ENCODE results near the gene SIGLEC12.

SIGLEC12 gene

GRCh38 chr19:51501594-51502263 lies at the start of gene SIGLEC12:
Gene SIGLEC12 (minus strand): TSS chr19:51501800. CDS start chr19:51501733, 67 bp downstream.
- no peak for FAIRE-seq

- no peak for FAIRE-seq
Measured at GRCh38 chr19:51550848-51551672, 49.5 kb upstream of the SIGLEC12 start.

- FAIRE-seq: no peak
Measured at GRCh38 chr19:51549533-51550324, 48.1 kb upstream of the SIGLEC12 start.

DNA sequence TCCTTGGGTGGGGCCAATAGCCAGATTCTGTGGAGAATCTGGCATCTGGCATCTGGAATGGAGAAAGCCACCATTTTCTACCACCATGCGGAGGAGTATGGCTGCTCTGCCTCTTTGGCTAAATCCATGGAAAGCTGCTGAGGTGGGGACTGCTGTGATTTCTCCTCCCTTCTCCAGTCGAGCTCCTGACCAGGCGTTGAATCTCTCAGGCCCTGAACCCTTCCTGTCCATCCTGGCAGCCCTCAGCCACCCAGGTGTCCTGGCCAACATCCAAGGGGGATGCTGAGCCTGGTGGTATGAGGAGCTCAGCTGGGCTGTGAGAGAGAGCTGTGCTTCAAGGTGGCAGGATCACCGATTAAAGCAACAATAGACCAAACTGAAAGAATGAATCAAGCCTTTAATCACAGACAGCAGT lies 47.3 kb upstream of the SIGLEC12 start:
- no peak for FAIRE-seq

- no peak for FAIRE-seq
Measured at GRCh38 chr19:51548213-51548651, 46.6 kb upstream of the SIGLEC12 start.

GRCh38 chr19:51547397-51548212 lies 46.0 kb upstream of the SIGLEC12 start:
- FAIRE-seq: no peak

DNA sequence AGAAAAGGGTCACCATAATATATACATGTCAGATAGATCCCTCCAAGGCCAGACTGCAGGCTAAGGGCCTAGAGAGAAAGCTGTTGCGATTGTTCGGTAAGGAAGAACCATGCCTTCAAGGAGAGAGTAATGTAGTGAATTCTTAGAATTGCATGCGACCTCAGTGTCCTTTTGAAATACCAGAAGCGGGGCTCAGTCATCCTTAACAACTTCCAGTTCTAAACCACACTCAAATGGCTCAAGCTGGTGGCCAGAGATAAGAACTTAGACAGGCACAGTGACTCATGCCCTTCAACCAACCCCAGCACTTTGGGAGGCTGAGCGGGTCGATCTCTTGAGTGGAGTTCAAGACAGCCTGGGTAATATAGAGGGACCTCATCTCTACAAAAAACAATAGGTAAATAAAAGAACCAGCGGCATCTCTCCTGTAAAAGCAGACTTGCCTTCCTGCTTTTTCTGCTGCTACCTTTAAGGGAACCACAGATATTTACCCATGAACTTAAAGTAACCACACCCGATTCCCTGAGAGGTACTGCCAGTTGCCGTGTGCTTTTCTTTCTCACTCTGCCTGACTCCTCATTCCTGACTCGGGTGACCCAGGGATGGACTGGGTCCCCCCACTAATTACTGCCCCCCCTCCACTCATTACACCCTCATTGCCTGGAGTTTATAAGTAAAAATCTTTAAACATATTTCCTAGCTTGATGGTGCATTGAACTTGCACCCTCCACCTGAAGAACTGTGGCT lies 45.2 kb upstream of the SIGLEC12 start:
- no peak for FAIRE-seq

GRCh38 chr19:51546107-51546649 lies 44.6 kb upstream of the SIGLEC12 start:
- FAIRE-seq: no peak

DNA sequence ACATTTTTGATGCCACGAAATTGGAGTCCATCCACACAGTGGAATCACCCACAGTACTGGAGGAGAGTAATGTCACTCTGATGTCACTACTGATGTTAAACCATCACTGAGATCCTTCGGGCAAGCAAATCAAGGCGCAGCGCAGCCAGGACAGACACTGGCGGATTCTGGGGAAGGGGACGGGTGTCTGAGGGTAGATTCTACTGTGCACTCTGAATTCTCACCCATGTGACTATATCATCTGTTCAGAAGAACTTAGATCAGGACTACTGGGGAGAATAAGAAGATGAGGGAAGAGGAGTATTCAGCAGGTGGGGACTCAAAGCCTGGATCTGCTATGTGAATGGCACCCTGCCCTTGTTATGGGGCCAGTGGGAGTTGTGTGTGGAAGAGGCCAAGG lies 42.4 kb upstream of the SIGLEC12 start:
- FAIRE-seq: no peak

DNA sequence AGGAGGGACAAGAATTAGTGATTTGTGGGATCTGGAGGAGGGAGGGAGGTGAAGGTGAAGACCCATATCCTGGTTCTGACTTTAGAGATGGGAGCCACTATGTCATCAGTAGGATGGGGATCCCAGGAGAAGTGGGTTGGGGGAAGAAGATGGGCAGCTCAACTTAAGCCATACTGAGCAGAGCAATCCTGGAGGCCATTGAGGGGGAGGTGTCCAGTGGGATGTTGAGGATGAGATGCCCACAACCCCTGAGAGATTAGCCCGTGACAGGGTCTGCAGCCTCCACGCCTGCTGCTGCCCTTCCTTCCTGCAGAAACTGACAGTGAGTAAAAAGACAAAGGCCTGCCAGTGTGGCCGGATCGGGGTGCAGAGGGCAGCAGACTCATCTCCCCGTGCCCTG lies 41.1 kb upstream of the SIGLEC12 start:
- no peak for FAIRE-seq

DNA sequence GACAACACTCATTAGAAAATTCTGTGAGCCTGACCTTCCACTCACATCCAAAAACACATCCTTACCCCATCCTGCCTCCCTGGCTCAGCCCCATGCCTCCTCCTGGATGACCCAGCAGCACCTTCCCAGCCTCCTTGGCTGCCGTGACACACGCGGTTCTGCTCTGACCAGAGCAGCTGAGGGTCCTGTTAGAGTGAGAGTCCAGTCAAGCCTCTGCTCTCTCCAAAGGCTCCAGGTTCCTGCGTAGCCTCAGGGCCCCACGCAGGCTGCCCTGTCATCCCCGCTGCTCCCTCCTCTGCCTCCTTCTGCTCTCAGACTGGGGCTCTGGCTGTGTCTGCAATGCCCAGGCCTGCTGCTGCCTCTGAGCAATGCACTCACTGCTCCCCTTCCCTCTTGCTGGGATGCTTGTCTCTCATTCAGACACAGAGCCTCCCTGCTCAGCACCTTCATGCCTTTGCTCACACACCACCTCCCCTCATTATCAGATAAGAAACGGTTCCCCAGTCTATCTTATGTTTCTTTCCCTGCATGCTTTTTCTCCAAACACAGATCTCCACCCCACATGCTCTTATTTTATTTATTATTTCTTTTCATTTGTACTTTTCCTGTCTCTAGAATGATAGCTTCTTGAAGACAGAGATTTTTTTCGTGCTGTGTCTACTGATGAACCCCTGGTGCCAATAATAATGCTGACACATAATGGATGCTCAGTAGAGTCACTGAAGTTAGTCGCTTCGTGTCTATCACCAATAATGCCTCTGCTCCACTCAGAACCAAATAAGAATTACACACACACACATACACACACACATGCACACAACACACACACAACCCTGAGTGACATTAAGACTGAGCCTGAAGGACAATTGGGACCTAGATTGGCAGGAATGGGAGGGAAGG lies 40.1 kb upstream of the SIGLEC12 start:
- FAIRE-seq: no peak

- FAIRE-seq: no peak
Measured at GRCh38 chr19:51539821-51540366, 38.3 kb upstream of the SIGLEC12 start.

DNA sequence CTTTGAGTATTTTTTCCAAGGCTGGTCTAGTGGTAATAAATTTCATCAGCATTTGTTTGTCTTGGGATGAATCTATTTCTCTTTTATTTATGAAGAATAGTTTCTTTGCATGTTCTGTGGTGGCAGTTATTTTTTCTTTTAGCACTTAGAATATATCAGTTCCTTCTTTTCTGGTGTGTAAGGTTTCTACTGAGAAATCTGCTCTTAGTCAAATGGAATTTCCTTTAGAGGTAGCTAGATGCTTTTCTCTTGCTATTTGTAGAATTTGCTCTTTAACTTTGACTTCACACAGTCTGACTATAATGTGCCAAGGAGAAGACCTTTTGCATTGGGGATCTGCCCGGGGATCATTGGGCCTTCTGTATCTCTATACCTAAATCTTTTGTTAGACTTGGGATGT lies 33.9 kb upstream of the SIGLEC12 start:
- FAIRE-seq: no peak

DNA sequence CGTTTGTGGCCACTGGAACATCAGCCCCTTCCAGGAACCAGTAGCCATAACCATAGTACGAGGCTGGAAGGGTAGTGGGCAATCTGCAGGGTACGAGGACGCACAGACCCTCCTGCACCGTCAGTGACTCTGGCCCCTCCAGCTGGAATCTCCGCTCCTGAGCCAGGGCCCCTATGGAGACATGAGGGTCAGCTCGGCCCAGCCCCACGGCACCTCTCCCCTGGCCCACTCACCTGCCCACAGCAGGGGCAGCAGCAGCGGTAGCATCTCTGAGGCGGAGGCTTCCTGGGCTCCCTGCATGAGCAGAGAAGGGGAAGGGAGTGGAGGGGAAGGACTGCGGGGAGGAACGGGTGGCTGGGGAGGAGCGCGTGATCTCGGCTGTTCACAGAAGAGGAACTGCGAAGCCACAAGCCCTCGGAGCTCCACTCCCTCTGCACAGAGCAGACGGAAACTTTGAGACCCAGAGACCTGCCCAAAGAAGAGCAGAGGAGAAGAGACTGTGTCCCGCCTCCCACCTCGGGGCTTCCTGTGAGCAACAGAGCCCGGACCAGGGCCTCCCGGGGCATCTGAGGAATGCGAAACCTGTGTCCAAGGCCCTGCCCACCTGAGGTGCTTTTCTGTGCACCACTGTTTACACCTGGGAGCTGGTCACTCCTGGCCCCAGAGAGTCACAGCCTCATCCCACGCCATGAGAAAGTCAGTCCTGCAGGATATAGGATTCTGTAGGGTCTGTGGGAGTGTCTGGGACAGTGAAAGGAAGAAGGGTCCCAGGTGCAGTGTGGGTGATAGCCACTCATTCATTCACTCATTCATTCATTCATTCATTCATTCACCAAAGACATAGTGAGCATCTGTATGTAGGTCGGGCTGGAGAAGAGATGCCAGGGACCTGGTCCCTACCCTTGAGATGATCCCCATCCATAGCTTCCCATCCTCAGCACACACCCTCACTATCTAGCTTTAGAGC lies 30.0 kb upstream of the SIGLEC12 start, which contains the start of gene SIGLEC6:
Gene SIGLEC6, minus strand, starts transcription at position 322 of the 967 bp plus-strand sequence. Its CDS starts 22 bp downstream, at position 300.
- FAIRE-seq: no peak

DNA sequence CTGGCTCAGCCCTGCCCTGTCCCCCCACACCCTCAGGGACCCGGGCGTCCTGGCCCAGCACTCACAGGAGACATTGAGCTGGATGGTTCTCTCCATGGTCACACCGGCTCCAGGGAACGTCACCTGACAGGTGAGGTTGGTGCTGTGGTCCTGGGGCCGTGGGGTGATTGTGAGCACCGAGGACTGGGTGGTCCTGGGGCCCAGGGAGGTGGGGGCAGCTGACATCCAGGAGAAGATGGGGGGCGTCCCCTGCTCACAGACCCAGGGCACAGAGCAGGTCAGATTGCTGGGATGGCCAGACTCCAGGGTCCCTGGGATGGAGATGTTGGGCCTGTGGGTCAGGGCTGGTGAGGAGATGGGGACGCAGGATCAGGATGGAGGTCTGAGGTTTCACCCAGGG lies 29.0 kb upstream of the SIGLEC12 start:
- no peak for FAIRE-seq

DNA sequence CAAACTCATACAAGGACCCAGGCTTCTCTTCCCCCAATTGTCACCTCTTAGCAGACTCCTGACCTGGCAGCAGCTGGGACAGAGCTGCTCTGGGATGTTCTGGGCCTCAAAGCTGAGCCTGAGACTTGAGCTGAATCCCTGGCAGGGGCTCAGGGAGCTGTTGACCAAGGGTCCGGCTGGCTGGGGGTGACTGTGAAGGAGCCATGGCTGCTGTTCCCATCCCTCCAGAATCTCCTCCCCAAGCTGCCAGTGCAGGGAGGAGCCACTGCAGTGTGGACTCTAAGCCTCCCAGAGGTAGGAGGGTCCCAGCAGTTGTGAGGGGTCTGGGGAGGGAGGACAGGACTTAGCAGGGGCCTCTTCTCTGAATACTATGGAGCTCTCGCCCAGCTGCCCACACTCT lies 27.7 kb upstream of the SIGLEC12 start:
- FAIRE-seq: no peak

DNA sequence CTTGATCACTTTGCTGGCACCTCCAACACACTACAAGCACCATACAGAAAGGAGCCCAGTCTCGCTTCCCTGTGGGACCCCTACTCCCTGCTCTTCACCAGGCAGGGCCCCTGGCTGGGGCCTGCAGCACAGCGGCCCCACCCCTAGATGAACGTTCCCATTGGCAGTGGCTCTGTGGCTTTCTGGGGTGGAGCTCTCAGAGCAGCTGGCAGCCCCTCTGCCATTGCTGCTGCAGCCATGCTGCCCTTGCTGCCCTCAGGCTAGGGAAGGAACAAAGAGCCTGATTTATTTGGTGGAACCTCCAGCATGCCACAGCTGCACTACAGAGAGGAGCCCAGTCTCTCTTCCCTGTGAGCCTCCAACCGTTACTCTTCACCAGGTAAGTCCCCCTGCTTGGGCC lies 24.1 kb upstream of the SIGLEC12 start:
- no peak for FAIRE-seq

- no peak for FAIRE-seq
Measured at GRCh38 chr19:51524666-51525264, 23.2 kb upstream of the SIGLEC12 start.
